HUES48 (cell line): ENCODE data around the gene GALNT14.

Experiments
- H3K27ac ChIP-seq: one replicate; pipeline ENCODE4 v1.7.0; 2013; ENCODE audit warnings: low read depth, low read length, inconsistent platforms
- H3K27me3 ChIP-seq: 2 replicates; pipeline ENCODE4 v1.6.1; 2013; ENCODE audit warnings: mild to moderate bottlenecking, low read length; ENCODE audit not compliant: control insufficient read depth, insufficient read depth
- H3K36me3 ChIP-seq: 2 replicates; pipeline ENCODE4 v1.6.1; 2013; ENCODE audit warnings: low read length; ENCODE audit not compliant: control insufficient read depth, insufficient read depth
- H3K4me1 ChIP-seq: 2 replicates; pipeline ENCODE4 v1.6.1; 2013; ENCODE audit warnings: mild to moderate bottlenecking, low read length; ENCODE audit not compliant: control insufficient read depth, insufficient read depth
- H3K4me3 ChIP-seq: 2 replicates; pipeline ENCODE4 v1.5.1; 2013; ENCODE audit warnings: mild to moderate bottlenecking, low read depth, low read length
- H3K9ac ChIP-seq: 2 replicates; pipeline ENCODE4 v1.6.1; 2013; ENCODE audit warnings: mild to moderate bottlenecking, low read depth, low read length, moderate library complexity
- H3K9me3 ChIP-seq: 2 replicates; pipeline ENCODE4 v1.6.1; 2013; ENCODE audit warnings: low read length; ENCODE audit not compliant: control insufficient read depth, insufficient read depth

Gene GALNT14

DNA sequence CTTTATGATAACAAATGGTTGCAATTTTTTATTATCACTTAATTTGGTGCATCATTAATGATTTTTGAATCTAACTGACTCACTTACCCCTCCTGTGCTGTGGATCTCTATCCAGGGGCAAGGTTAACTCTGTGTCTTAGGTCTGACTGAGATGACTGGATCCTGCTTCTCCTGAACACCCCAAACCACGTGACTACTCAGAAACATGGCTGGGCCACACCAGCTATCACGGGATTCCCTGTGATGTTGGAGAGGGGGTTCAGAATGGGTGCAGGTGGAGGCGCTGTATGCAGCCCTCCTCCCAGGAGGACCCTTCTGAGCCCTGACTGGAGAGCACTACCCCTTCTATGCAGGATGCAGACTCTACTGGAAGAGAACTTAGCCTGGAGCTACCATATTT lies 178.6 kb downstream of the GALNT14 start:
- no peaks in the 10 kb centered on the region for H3K9me3 ChIP-seq
- H3K27ac ChIP-seq: no peak overlapping the region
- peaks cover 6% of the 10 kb centered on the region; the same call in 1 of the 2 replicates for H3K4me1 ChIP-seq
- no peaks in the 10 kb centered on the region for H3K36me3 ChIP-seq
- no peak overlapping the region for H3K4me3 ChIP-seq
- H3K9ac ChIP-seq: no peak overlapping the region
- H3K27me3 ChIP-seq: no peaks in the 10 kb centered on the region

DNA sequence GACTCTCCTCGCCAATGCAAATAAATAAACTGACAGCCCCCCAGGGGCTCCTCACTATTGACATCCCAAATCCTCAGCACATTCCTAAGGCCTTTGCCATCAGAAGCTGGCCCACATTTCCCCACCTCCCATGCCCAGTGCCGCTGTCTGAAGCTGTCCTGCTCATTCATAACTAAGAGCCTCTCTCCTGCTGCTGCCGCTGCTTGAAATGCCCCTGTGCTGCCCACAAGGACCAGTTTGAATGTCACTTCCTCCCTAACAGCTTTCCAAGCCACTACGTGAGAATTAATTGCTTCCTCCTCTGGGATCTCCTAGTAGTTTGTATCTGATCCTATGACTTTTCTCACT lies 179.3 kb downstream of the GALNT14 start:
- no peaks in the 10 kb centered on the region for H3K9me3 ChIP-seq
- H3K36me3 ChIP-seq: no peaks in the 10 kb centered on the region
- no peak overlapping the region for H3K27ac ChIP-seq
- H3K9ac ChIP-seq: no peak overlapping the region
- no peak overlapping the region for H3K4me3 ChIP-seq
- H3K27me3 ChIP-seq: no peaks in the 10 kb centered on the region
- H3K4me1 ChIP-seq: peaks cover 6% of the 10 kb centered on the region; the same call in 1 of the 2 replicates

DNA sequence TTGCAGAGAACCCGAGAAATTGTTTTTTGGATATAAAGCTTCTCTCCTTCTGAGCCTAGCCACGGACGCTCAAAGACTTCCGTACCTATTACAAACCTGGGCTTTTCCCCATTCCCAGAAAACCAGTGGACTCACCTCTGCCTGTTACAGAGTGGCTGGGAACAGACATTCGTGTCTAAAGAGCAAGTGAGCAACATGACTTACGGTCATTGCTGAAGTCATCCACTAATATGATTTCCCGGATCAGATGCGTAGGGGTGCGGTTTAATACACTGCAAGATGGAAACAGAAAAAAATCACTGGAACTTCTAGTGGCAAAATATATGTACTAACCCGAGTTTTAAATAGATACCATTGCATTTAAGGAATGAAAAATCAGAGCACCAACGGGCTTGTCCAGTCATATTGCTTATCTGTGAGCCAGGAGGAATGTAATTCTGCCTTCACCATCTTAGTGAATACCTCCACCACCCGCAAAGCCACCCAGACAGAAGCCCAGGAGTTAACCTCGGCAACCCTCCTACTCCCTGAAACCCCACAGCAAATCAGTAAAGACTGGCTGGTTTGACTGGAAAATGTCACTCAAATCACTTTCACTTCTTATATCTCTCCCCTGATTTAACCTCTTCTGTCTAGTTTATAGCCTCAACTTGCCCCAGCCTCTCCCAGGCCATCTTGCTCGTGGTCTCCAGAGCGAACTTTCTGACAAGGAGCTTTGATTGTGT lies 179.9 kb downstream of the GALNT14 start:
- Histone ChIP-seq H3K9me3 (no peaks in the 10 kb centered on the region), H3K36me3 (no peaks in the 10 kb centered on the region), H3K27ac (no peak overlapping the region), H3K4me1 (peaks cover 6% of the 10 kb centered on the region; the same call in 1 of the 2 replicates), H3K27me3 (no peaks in the 10 kb centered on the region), H3K9ac (no peak overlapping the region), H3K4me3 (no peak overlapping the region)

DNA sequence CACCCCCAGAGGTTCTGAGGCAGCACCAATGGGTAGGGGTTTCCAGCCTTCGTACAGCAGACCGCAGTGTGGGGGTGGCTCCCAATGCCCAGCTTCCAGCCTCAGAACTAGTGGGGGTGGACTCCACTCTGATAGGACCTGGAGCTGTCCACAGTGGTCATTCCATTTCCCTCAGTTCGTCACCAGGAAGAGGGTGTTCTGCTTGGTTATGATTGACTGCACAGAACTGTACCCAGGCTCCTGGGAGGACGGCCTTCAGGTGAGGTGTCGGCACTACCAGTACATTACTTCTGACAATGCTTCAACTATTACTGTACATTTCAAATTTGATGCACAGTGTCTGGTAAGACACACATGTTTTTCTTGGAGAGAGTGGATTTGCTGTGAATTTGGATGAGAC lies 180.6 kb downstream of the GALNT14 start:
- Histone ChIP-seq H3K27ac (no peak overlapping the region), H3K9ac (no peak overlapping the region), H3K9me3 (no peaks in the 10 kb centered on the region), H3K4me3 (no peak overlapping the region), H3K4me1 (peaks cover 6% of the 10 kb centered on the region; the same call in 1 of the 2 replicates), H3K36me3 (no peaks in the 10 kb centered on the region), H3K27me3 (no peaks in the 10 kb centered on the region)

DNA sequence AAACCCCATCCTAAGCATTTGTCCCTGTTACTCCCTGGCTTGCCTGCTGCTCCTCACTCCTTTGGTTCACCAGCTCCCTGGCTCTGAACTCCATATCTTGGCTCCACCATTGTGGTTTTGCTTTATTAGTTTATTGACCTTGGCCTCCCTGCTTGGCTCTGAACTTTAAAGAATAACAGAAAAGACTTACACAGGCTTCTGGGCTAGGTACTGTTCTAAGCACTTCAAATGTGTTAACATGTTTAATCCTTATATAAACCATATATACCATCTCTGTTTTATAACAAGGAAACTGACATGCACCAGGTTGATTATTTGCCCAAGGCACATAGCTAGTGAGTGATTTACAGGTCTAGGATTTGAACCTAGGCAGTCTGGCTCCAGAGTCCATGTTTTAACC lies 181.2 kb downstream of the GALNT14 start:
- Histone ChIP-seq H3K9ac (no peak overlapping the region), H3K4me3 (no peak overlapping the region), H3K36me3 (no peaks in the 10 kb centered on the region), H3K27ac (no peak overlapping the region), H3K9me3 (no peaks in the 10 kb centered on the region), H3K27me3 (no peaks in the 10 kb centered on the region), H3K4me1 (peaks cover 6% of the 10 kb centered on the region; the same call in 1 of the 2 replicates)

DNA sequence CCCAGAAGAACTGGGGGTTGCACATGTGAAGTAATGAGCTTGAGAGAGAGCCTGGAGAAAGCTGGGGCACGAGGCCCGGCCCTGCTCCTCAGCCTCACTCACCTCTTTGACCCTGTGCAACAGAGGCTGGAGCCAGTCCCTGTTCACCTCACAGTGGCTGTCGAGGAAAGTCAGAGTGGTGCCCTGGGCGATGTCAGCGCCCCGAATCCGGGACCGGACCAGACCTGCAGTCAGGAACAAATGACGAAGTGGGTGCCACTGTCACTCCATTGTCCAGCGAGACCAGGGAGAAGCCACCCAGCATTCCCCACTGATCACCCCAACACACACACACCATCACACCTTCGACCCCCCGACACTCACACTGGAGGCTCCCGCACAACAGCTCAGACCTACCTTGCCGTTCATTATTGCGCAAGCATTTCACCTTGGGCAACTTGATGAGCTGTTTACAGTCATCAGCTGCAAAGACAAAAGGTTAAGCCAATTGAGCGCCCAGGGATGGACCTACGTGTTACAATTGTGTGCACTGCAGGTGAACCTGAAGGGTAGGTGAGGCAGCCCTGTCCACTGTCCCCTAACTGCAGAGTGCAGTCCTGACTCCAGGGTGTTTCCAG lies 182.6 kb downstream of the GALNT14 start:
- Histone ChIP-seq H3K4me3 (no peak overlapping the region), H3K9me3 (no peaks in the 10 kb centered on the region), H3K27me3 (no peaks in the 10 kb centered on the region), H3K36me3 (no peaks in the 10 kb centered on the region), H3K27ac (no peak overlapping the region), H3K9ac (no peak overlapping the region), H3K4me1 (peaks cover 6% of the 10 kb centered on the region; the same call in 1 of the 2 replicates)

DNA sequence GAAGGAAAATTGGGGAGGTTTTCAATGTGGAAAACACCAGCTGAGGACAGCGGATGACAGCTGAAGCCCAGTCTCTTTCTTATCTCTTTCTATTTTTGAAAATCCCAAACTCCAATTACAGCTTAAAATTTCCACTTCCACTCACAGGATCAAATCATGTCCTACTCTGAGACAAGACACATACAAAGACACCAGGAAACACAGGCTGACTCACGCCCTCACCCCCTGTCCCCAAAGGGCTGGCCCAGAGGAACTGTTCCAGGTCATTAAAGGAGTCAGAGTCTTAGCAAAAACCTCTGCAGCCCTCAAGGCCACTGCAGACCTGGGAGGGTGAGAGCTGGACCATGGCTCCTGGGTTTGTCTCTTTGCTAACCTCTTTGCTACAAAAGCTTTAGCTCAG lies 187.9 kb downstream of the GALNT14 start:
- Histone ChIP-seq H3K4me3 (no peak overlapping the region), H3K27ac (no peak overlapping the region), H3K9ac (no peak overlapping the region), H3K27me3 (no peaks in the 10 kb centered on the region), H3K4me1 (no peaks in the 10 kb centered on the region), H3K36me3 (no peaks in the 10 kb centered on the region), H3K9me3 (peaks cover 5% of the 10 kb centered on the region; the same call in 1 of the 2 replicates)

DNA sequence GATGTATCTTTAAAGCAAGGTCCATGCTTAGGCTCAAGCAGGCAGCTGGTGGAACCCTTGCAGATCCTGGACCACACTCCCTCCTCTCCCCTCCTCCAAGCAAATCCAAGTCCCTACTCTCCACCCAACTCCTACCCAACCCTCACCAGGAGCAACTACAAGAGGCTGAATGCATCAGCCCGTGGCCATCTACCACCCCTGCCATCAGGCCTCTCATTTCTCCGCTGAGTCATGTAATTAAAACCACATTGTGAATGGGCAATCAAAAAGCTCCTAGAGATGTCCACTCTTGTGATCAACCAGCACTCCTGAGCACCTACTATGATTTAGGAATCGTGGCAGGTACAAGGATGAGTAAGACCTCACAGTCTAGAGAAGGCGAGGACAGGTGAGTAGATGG lies 188.8 kb downstream of the GALNT14 start:
- Histone ChIP-seq H3K27ac (no peak overlapping the region), H3K4me3 (no peak overlapping the region), H3K9me3 (peaks cover 5% of the 10 kb centered on the region; the same call in 1 of the 2 replicates), H3K9ac (no peak overlapping the region), H3K27me3 (no peaks in the 10 kb centered on the region), H3K4me1 (no peaks in the 10 kb centered on the region), H3K36me3 (no peaks in the 10 kb centered on the region)

DNA sequence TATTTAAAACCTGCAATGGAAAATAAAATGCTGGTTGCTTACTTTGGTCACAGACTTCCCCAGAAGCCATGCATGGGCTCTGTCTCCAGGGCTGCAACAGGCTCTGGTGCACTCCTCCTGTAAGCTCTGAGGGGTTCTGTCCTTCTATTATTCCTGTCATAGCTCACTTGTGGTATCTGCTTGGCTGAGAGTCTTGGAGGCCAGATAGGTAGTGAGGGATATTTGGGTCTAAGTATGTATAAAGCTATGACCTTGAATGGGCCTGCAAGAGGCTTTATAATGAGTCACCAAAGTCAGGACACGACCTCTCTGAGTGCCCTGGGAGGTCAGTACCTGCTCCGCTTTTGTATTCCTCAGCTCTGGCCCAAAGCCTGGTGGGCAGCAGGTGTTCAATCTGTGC lies 189.4 kb downstream of the GALNT14 start:
- Histone ChIP-seq H3K4me1 (no peaks in the 10 kb centered on the region), H3K9ac (no peak overlapping the region), H3K27ac (no peak overlapping the region), H3K4me3 (no peak overlapping the region), H3K27me3 (no peaks in the 10 kb centered on the region), H3K9me3 (peaks cover 5% of the 10 kb centered on the region; the same call in 1 of the 2 replicates), H3K36me3 (no peaks in the 10 kb centered on the region)

DNA sequence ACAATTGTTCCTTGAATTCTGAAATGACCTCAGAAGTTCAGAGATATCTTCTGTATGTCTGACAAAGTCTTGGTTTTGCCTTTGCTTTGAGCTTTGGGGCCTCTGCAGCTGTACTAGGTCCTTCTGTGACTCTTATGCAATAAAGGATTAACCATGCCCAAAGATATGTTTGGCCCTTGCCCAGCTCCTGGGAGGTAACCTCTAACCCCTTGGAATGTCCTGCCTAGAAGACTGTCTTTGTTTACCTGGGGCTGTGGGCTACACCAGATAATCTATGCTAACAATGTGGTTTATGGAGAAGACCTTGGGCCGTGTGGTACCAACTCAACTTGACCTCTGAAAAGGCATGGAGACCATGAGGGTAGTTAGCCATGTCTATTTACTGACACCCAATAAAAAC lies 190.1 kb downstream of the GALNT14 start:
- Histone ChIP-seq H3K36me3 (no peaks in the 10 kb centered on the region), H3K9ac (no peak overlapping the region), H3K27me3 (no peaks in the 10 kb centered on the region), H3K4me1 (no peaks in the 10 kb centered on the region), H3K9me3 (peaks cover 5% of the 10 kb centered on the region; the same call in 1 of the 2 replicates), H3K4me3 (no peak overlapping the region), H3K27ac (no peak overlapping the region)

DNA sequence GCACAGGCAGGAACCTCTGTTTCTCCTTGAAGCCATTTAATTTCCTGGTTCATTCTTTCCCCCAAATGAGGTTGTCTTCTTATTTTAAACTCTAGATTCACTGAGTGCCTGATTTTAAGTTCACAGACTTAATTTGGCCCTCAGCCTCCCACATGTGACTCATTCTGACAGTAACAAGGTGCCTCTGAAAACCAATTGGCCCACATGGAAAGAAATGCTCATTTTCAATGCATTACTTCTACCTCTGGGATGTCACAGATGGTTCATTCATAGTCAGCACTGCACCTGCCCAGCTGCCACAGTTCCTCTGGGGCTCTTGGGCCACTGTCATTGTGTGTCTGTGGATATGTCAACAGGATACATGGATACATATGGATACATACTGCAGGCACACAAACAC lies 190.6 kb downstream of the GALNT14 start:
- Histone ChIP-seq H3K4me1 (peaks cover 3% of the 10 kb centered on the region; the same call in 1 of the 2 replicates), H3K27ac (no peak overlapping the region), H3K36me3 (no peaks in the 10 kb centered on the region)

More for the DNA sequence above, 190.6 kb downstream of the GALNT14 start:
- H3K9me3 ChIP-seq: peaks cover 5% of the 10 kb centered on the region; the same call in 1 of the 2 replicates
- H3K27me3 ChIP-seq: no peaks in the 10 kb centered on the region
- no peak overlapping the region for H3K4me3 ChIP-seq
- H3K9ac ChIP-seq: no peak overlapping the region
